HG03558 (cell line): ENCODE data around the gene GABRB1.

Experiments
- ATAC-seq: cut with Tn5 transposase; IDR thresholded peaks from one replicate; pipeline ENCODE4 v1.9.1; 2021; ENCODE audit warnings: moderate number of reproducible peaks; ENCODE audit not compliant: unreplicated experiment; ENCODE audit errors: extremely low read depth

The GABRB1 gene

GRCh38 chr4:47043821-47044220, 12.5 kb downstream of the GABRB1 start:
- ATAC-seq = no peak

GRCh38 chr4:47045261-47045660, 13.9 kb downstream of the GABRB1 start:
- ATAC-seq = no peak

GRCh38 chr4:47049347-47049746, 18.0 kb downstream of the GABRB1 start:
- no peak for ATAC-seq

- no peak for ATAC-seq
Observed at GRCh38 chr4:47050761-47051725, 19.7 kb downstream of the GABRB1 start.

GRCh38 chr4:47053485-47053884, 22.1 kb downstream of the GABRB1 start:
- no peak for ATAC-seq

- ATAC-seq = no peak
Observed at GRCh38 chr4:47054130-47054529, 22.8 kb downstream of the GABRB1 start.

GRCh38 chr4:47057991-47058390, 26.6 kb downstream of the GABRB1 start:
- ATAC-seq = no peak

GRCh38 chr4:47060561-47060960, 29.2 kb downstream of the GABRB1 start:
- no peak for ATAC-seq

GRCh38 chr4:47061435-47061834, 30.1 kb downstream of the GABRB1 start:
- ATAC-seq = no peak

- ATAC-seq = no peak
Observed at GRCh38 chr4:47065051-47065481, 33.7 kb downstream of the GABRB1 start.

GRCh38 chr4:47068986-47069385, 37.6 kb downstream of the GABRB1 start:
- no peak for ATAC-seq

- ATAC-seq = no peak
Observed at GRCh38 chr4:47071901-47072341, 40.6 kb downstream of the GABRB1 start.

GRCh38 chr4:47073647-47074046, 42.3 kb downstream of the GABRB1 start:
- no peak for ATAC-seq

- ATAC-seq = no peak
Observed at GRCh38 chr4:47074816-47075215, 43.4 kb downstream of the GABRB1 start.

- no peak for ATAC-seq
Observed at GRCh38 chr4:47075262-47075661, 43.9 kb downstream of the GABRB1 start.

- ATAC-seq = no peak
Observed at GRCh38 chr4:47075919-47076318, 44.6 kb downstream of the GABRB1 start.

- ATAC-seq = no peak
Observed at GRCh38 chr4:47084111-47084510, 52.7 kb downstream of the GABRB1 start.

- ATAC-seq = no peak
Observed at GRCh38 chr4:47084795-47085194, 53.4 kb downstream of the GABRB1 start.

- ATAC-seq = no peak
Observed at GRCh38 chr4:47088298-47088697, 56.9 kb downstream of the GABRB1 start.

- ATAC-seq = no peak
Observed at GRCh38 chr4:47095884-47096283, 64.5 kb downstream of the GABRB1 start.

- no peak for ATAC-seq
Observed at GRCh38 chr4:47101453-47101852, 70.1 kb downstream of the GABRB1 start.

- no peak for ATAC-seq
Observed at GRCh38 chr4:47104986-47105385, 73.6 kb downstream of the GABRB1 start.
